CD4-positive, CD25-positive, alpha-beta regulatory T cell (primary cell): ENCODE data around the gene TSPAN19. TPM values are rescaled to one million over a fixed set of nuclear protein-coding genes. Genes with fewer than 3 reads are reported as not detected.

Experiments
- ATAC-seq, 2 donors: fragments of 150-1000 bp; cut with Tn5 transposase; one replicate each; pipeline ENCODE4 v1.10.0; 2021; ENCODE audit warnings: low read depth in 2 of 2, moderate number of reproducible peaks in 2 of 2, moderate library complexity in 1 of 2
- DNase-seq, 3 donors: peaks; one replicate each; pipeline versions ENCODE4 v3.0.0 to v3.0.0-alpha.2; 2012 to 2022; ENCODE audit warnings: mixed read lengths in 1 of 3
- H3K27ac ChIP-seq: one replicate; pipeline ENCODE4 v1.7.0; 2013; ENCODE audit warnings: mild to moderate bottlenecking, low read length; ENCODE audit not compliant: insufficient read depth, poor library complexity, severe bottlenecking
- H3K27me3 ChIP-seq: one replicate; pipeline ENCODE4 v1.7.0; 2013; ENCODE audit warnings: low read length; ENCODE audit not compliant: control insufficient read depth, insufficient read depth
- H3K36me3 ChIP-seq: one replicate; pipeline ENCODE4 v1.7.0; 2013; ENCODE audit warnings: mild to moderate bottlenecking, low read length, moderate library complexity; ENCODE audit not compliant: control insufficient read depth, insufficient read depth
- H3K4me1 ChIP-seq: 2 replicates; pipeline ENCODE4 v1.7.0; 2013; ENCODE audit warnings: mild to moderate bottlenecking, low read length; ENCODE audit not compliant: insufficient read depth, control insufficient read depth, poor library complexity, severe bottlenecking
- H3K4me3 ChIP-seq: one replicate; pipeline ENCODE4 v1.7.0; 2013; ENCODE audit warnings: low read depth, mild to moderate bottlenecking, low read length, moderate library complexity
- H3K9me3 ChIP-seq, 2 experiments: 1 replicate in 1 of 2; 2 replicates in 1 of 2; pipeline ENCODE4 v1.7.0; 2013; ENCODE audit warnings: low read length in 2 of 2, mild to moderate bottlenecking in 1 of 2, moderate library complexity in 1 of 2; ENCODE audit not compliant: control insufficient read depth in 2 of 2
- H3K27ac Mint-ChIP-seq, 3 donors: one replicate each; pipeline ENCODE4 v1.8.0; 2020 to 2022; ENCODE audit warnings: mild to moderate bottlenecking in 3 of 3, mixed read lengths in 3 of 3, moderate library complexity in 2 of 3
- H3K27me3 Mint-ChIP-seq: one replicate; pipeline ENCODE4 v1.8.0; 2022; ENCODE audit warnings: mild to moderate bottlenecking, mixed read lengths
- H3K36me3 Mint-ChIP-seq: one replicate; pipeline ENCODE4 v1.8.0; 2020; ENCODE audit warnings: mixed read lengths
- H3K4me1 Mint-ChIP-seq, 4 donors: one replicate each; pipeline ENCODE4 v1.8.0; 2020 to 2022; ENCODE audit warnings: mixed read lengths in 4 of 4, mild to moderate bottlenecking in 1 of 4
- H3K4me3 Mint-ChIP-seq, 4 donors: one replicate each; pipeline ENCODE4 v1.8.0; 2020 to 2022; ENCODE audit warnings: mild to moderate bottlenecking in 4 of 4, mixed read lengths in 4 of 4, moderate library complexity in 3 of 4
- H3K9me3 Mint-ChIP-seq, 7 donors: one replicate each; pipeline ENCODE4 v1.8.0; 2020 to 2022; ENCODE audit warnings: mixed read lengths in 7 of 7, mild to moderate bottlenecking in 3 of 7, moderate library complexity in 2 of 7
- polyA plus RNA-seq, 4 donors: library from polyadenylated mRNA; unstranded; fragments of 300-500 nt; fragmentation: Illumina TruSeq; gene quantifications; one replicate each; pipeline ENCODE4 v1.2.3, GENCODE V29; 2021
- total RNA-seq: library from RNA; stranded (reverse); gene quantifications from one replicate; pipeline ENCODE4 v1.2.3, GENCODE V29; 2022

Gene TSPAN19
- total RNA-seq (not detected), polyA plus RNA-seq (not detected)

GRCh38 chr12:85036234-85036707 lies at the start of gene TSPAN19, which contains the start of gene LRRIQ1:
TSPAN19 (minus strand) TSS chr12:85036277; CDS start chr12:85029946, 6,331 bp downstream.
LRRIQ1 (plus strand) TSS chr12:85036351; CDS start chr12:85038177, 1,826 bp downstream.
- no peaks in the 10 kb centered on the region for H3K36me3 ChIP-seq
- no peak within 1 kb of the TSS for H3K27ac ChIP-seq
- Mint-ChIP-seq H3K36me3 (no peaks in the 10 kb centered on the region), H3K27me3 (peaks cover 5% of the 10 kb centered on the region), H3K4me1 (peaks cover 0 to 5% (median under 1%) of the 10 kb centered on the region in 4 donors), H3K27ac (no peak within 1 kb of the TSS), H3K9me3 (peaks cover 0 to 5% (median 0%) of the 10 kb centered on the region in 7 donors), H3K4me3 (peak within 1 kb of the TSS in 2 of 4 donors; percentile 29 to 42)
- ATAC-seq (peak in 1 of 2 donors; percentile 25), DNase-seq (peak in 1 of 3 donors; percentile 9)
- H3K9me3 ChIP-seq = no peaks in the 10 kb centered on the region
- no peak within 1 kb of the TSS for H3K4me3 ChIP-seq
- no peaks in the 10 kb centered on the region for H3K4me1 ChIP-seq
- no peaks in the 10 kb centered on the region for H3K27me3 ChIP-seq

GRCh38 chr12:85085066-85085465 lies 49.0 kb upstream of the TSPAN19 start:
- Mint-ChIP-seq H3K4me3 (no peak overlapping the region), H3K27ac (no peak overlapping the region), H3K27me3 (no peaks in the 10 kb centered on the region), H3K36me3 (no peaks in the 10 kb centered on the region), H3K4me1 (no peaks in the 10 kb centered on the region), H3K9me3 (peaks cover 0 to 12% (median 3%) of the 10 kb centered on the region in 7 donors)
- H3K36me3 ChIP-seq = no peaks in the 10 kb centered on the region
- ATAC-seq = no peak
- no peak for DNase-seq
- no peak overlapping the region for H3K27ac ChIP-seq
- H3K4me1 ChIP-seq = no peaks in the 10 kb centered on the region
- no peaks in the 10 kb centered on the region for H3K27me3 ChIP-seq
- H3K4me3 ChIP-seq = no peak overlapping the region
- no peaks in the 10 kb centered on the region for H3K9me3 ChIP-seq

- Mint-ChIP-seq H3K27ac (no peak overlapping the region), H3K4me1 (no peaks in the 10 kb centered on the region), H3K4me3 (no peak overlapping the region), H3K9me3 (no peaks in the 10 kb centered on the region), H3K27me3 (no peaks in the 10 kb centered on the region), H3K36me3 (no peaks in the 10 kb centered on the region)
- Histone ChIP-seq H3K27ac (no peak overlapping the region), H3K27me3 (no peaks in the 10 kb centered on the region), H3K9me3 (no peaks in the 10 kb centered on the region), H3K4me3 (no peak overlapping the region), H3K4me1 (no peaks in the 10 kb centered on the region), H3K36me3 (no peaks in the 10 kb centered on the region)
- peak in 1 of 3 donors; percentile 6 for DNase-seq
- ATAC-seq = no peak
Observed at GRCh38 chr12:85076688-85077430, 40.8 kb upstream of the TSPAN19 start.

GRCh38 chr12:85072826-85073225 lies 36.7 kb upstream of the TSPAN19 start:
- Mint-ChIP-seq H3K4me1 (no peaks in the 10 kb centered on the region), H3K9me3 (peaks cover 0 to 3% (median 0%) of the 10 kb centered on the region in 7 donors), H3K27me3 (no peaks in the 10 kb centered on the region), H3K36me3 (no peaks in the 10 kb centered on the region), H3K27ac (no peak overlapping the region), H3K4me3 (no peak overlapping the region)
- Histone ChIP-seq H3K27ac (no peak overlapping the region), H3K9me3 (no peaks in the 10 kb centered on the region), H3K4me3 (no peak overlapping the region), H3K4me1 (no peaks in the 10 kb centered on the region), H3K27me3 (no peaks in the 10 kb centered on the region), H3K36me3 (no peaks in the 10 kb centered on the region)
- ATAC-seq = no peak
- DNase-seq = no peak

- H3K4me3 ChIP-seq = no peak overlapping the region
- H3K27me3 ChIP-seq = no peaks in the 10 kb centered on the region
- Mint-ChIP-seq H3K4me3 (no peak overlapping the region), H3K27ac (no peak overlapping the region), H3K36me3 (no peaks in the 10 kb centered on the region), H3K9me3 (peaks cover 0 to 3% (median 0%) of the 10 kb centered on the region in 7 donors), H3K27me3 (no peaks in the 10 kb centered on the region), H3K4me1 (no peaks in the 10 kb centered on the region)
- DNase-seq (no peak), ATAC-seq (peak in 1 of 2 donors; percentile 20)
- no peaks in the 10 kb centered on the region for H3K9me3 ChIP-seq
- H3K36me3 ChIP-seq = no peaks in the 10 kb centered on the region
- H3K4me1 ChIP-seq = no peaks in the 10 kb centered on the region
- no peak overlapping the region for H3K27ac ChIP-seq
Observed at GRCh38 chr12:85065837-85066482, 29.9 kb upstream of the TSPAN19 start.

- no peaks in the 10 kb centered on the region for H3K9me3 Mint-ChIP-seq
- no peaks in the 10 kb centered on the region for H3K36me3 Mint-ChIP-seq
- no peaks in the 10 kb centered on the region for H3K27me3 ChIP-seq
- no peaks in the 10 kb centered on the region for H3K4me1 ChIP-seq
- H3K27me3 Mint-ChIP-seq = no peaks in the 10 kb centered on the region
- H3K4me3 Mint-ChIP-seq = no peak overlapping the region
- no peak for ATAC-seq
- no peak overlapping the region for H3K4me3 ChIP-seq
- no peak for DNase-seq
- no peaks in the 10 kb centered on the region for H3K9me3 ChIP-seq
- no peak overlapping the region for H3K27ac Mint-ChIP-seq
- H3K4me1 Mint-ChIP-seq = no peaks in the 10 kb centered on the region
- no peak overlapping the region for H3K27ac ChIP-seq
- no peaks in the 10 kb centered on the region for H3K36me3 ChIP-seq
Observed at GRCh38 chr12:85060916-85061315, 24.8 kb upstream of the TSPAN19 start.

- no peak overlapping the region for H3K27ac Mint-ChIP-seq
- no peaks in the 10 kb centered on the region for H3K9me3 Mint-ChIP-seq
- DNase-seq = no peak
- Histone ChIP-seq H3K36me3 (no peaks in the 10 kb centered on the region), H3K4me3 (no peak overlapping the region), H3K4me1 (no peaks in the 10 kb centered on the region), H3K27me3 (no peaks in the 10 kb centered on the region), H3K27ac (no peak overlapping the region), H3K9me3 (no peaks in the 10 kb centered on the region)
- H3K27me3 Mint-ChIP-seq = no peaks in the 10 kb centered on the region
- H3K4me3 Mint-ChIP-seq = no peak overlapping the region
- ATAC-seq = no peak
- no peaks in the 10 kb centered on the region for H3K36me3 Mint-ChIP-seq
- H3K4me1 Mint-ChIP-seq = no peaks in the 10 kb centered on the region
Observed at GRCh38 chr12:85059594-85059993, 23.5 kb upstream of the TSPAN19 start.
